HK-2 (cell line): ENCODE data around the gene PAPOLG.
"Not testable (repeated sequence)": the region's sequence is repeated elsewhere in the genome, so short reads cannot be mapped to it uniquely, and the experiment has no call there.

ENCODE experiments used
- DNase-seq: peaks from one replicate; pipeline ENCODE4 v3.0.0-alpha.2; 2018; ENCODE audit not compliant: unreplicated experiment

The PAPOLG gene

GRCh38 chr2:60775048-60775639, 19.1 kb downstream of the PAPOLG start:
- no peak for DNase-seq

- no peak for DNase-seq
Observed at GRCh38 chr2:60778352-60778751, 22.3 kb downstream of the PAPOLG start.

- no peak for DNase-seq
Observed at GRCh38 chr2:60779426-60779825, 23.4 kb downstream of the PAPOLG start.

- DNase-seq = no peak
Observed at GRCh38 chr2:60780721-60781120, 24.7 kb downstream of the PAPOLG start.

- no peak for DNase-seq
Observed at GRCh38 chr2:60793169-60793568, 37.1 kb downstream of the PAPOLG start.

GRCh38 chr2:60794271-60794863, 38.3 kb downstream of the PAPOLG start:
- no peak for DNase-seq

- DNase-seq = no peak
Observed at GRCh38 chr2:60796573-60797509, 40.8 kb downstream of the PAPOLG start.

- DNase-seq = no peak
Observed at GRCh38 chr2:60804473-60804872, 48.4 kb downstream of the PAPOLG start.

GRCh38 chr2:60806595-60806987, 50.5 kb downstream of the PAPOLG start:
- no peak for DNase-seq

GRCh38 chr2:60806988-60807681, 51.1 kb downstream of the PAPOLG start:
- DNase-seq = no peak

- DNase-seq = no peak
Observed at GRCh38 chr2:60808330-60808801, 52.3 kb downstream of the PAPOLG start.

- no peak for DNase-seq
Observed at GRCh38 chr2:60811491-60812375, 55.7 kb downstream of the PAPOLG start.

- DNase-seq = not testable (repeated sequence)
Observed at GRCh38 chr2:60817191-60817590, 61.1 kb downstream of the PAPOLG start.

GRCh38 chr2:60818272-60818671, 62.2 kb downstream of the PAPOLG start:
- no peak for DNase-seq

GRCh38 chr2:60819155-60819862, 63.2 kb downstream of the PAPOLG start:
- DNase-seq = no peak

- no peak for DNase-seq
Observed at GRCh38 chr2:60819936-60820335, 63.9 kb downstream of the PAPOLG start.

GRCh38 chr2:60820416-60821132, 64.5 kb downstream of the PAPOLG start:
- no peak for DNase-seq

- DNase-seq = no peak
Observed at GRCh38 chr2:60821133-60821469, 65.0 kb downstream of the PAPOLG start.

GRCh38 chr2:60821587-60822302, 65.7 kb downstream of the PAPOLG start:
- no peak for DNase-seq
